Astrocyte (in vitro differentiated cells and primary cell): ENCODE measurements around the gene DHX35. TPM values are rescaled to one million over a fixed set of nuclear protein-coding genes. Genes with fewer than 3 reads are reported as not detected.

Source experiments
- DNase-seq: peaks from one replicate; pipeline ENCODE4 v3.0.0-alpha.2; 2010; ENCODE audit warnings: low read depth
- FAIRE-seq: peaks from 2 replicates; lab custom pipeline; 2011; peaks lifted over from hg19 to GRCh38; lab: Jason Lieb, UNC
- H2AFZ ChIP-seq: 2 replicates; pipeline ENCODE4 v1.6.0; 2012; ENCODE audit warnings: low read depth, low read length, inconsistent platforms
- H3K27ac ChIP-seq: 2 replicates; pipeline ENCODE4 v1.5.1; 2011; ENCODE audit warnings: low read depth, low read length, inconsistent platforms
- H3K27me3 ChIP-seq: 2 replicates; pipeline ENCODE4 v1.6.0; 2011; ENCODE audit warnings: low read length, inconsistent platforms; ENCODE audit not compliant: insufficient read depth
- H3K36me3 ChIP-seq: 2 replicates; pipeline ENCODE4 v1.5.1; 2011; ENCODE audit warnings: low read length, inconsistent platforms; ENCODE audit not compliant: insufficient read depth
- H3K4me1 ChIP-seq: 2 replicates; pipeline ENCODE4 v1.5.1; 2011; ENCODE audit warnings: low read length, inconsistent platforms; ENCODE audit not compliant: insufficient read depth
- H3K4me2 ChIP-seq: 2 replicates; pipeline ENCODE4 v1.6.0; 2012; ENCODE audit warnings: low read length, inconsistent platforms
- H3K4me3 ChIP-seq: 2 replicates; pipeline ENCODE4 v1.5.1; 2011; ENCODE audit warnings: low read depth, mild to moderate bottlenecking, low read length, inconsistent platforms; ENCODE audit not compliant: insufficient read depth
- H3K79me2 ChIP-seq: 2 replicates; pipeline ENCODE4 v1.6.0; 2012; ENCODE audit warnings: mild to moderate bottlenecking, low read length, inconsistent platforms; ENCODE audit not compliant: insufficient read depth
- H3K9ac ChIP-seq: 2 replicates; pipeline ENCODE4 v1.6.0; 2012; ENCODE audit warnings: mild to moderate bottlenecking, low read length, inconsistent platforms
- H3K9me3 ChIP-seq: 2 replicates; pipeline ENCODE4 v1.5.1; 2012; ENCODE audit warnings: low read depth, mild to moderate bottlenecking, low read length, inconsistent platforms; ENCODE audit not compliant: insufficient read depth
- H4K20me1 ChIP-seq: 2 replicates; pipeline ENCODE4 v1.6.0; 2012; ENCODE audit warnings: low read length, inconsistent platforms; ENCODE audit not compliant: insufficient read depth
- H3K27ac Mint-ChIP-seq: one replicate; pipeline ENCODE4 v1.8.0; 2021; ENCODE audit warnings: mild to moderate bottlenecking, mixed read lengths; ENCODE audit not compliant: unreplicated experiment
- H3K27me3 Mint-ChIP-seq: one replicate; pipeline ENCODE4 v1.8.0; 2021; ENCODE audit warnings: low read depth, mixed read lengths; ENCODE audit not compliant: unreplicated experiment
- H3K36me3 Mint-ChIP-seq: one replicate; pipeline ENCODE4 v1.8.0; 2021; ENCODE audit warnings: low read depth, mixed read lengths; ENCODE audit not compliant: unreplicated experiment
- H3K4me1 Mint-ChIP-seq: one replicate; pipeline ENCODE4 v1.8.0; 2021; ENCODE audit warnings: low read depth, mixed read lengths; ENCODE audit not compliant: unreplicated experiment
- H3K4me3 Mint-ChIP-seq: one replicate; pipeline ENCODE4 v1.8.0; 2021; ENCODE audit warnings: mild to moderate bottlenecking, moderate library complexity, mixed read lengths; ENCODE audit not compliant: unreplicated experiment
- H3K9me3 Mint-ChIP-seq: one replicate; pipeline ENCODE4 v1.8.0; 2021; ENCODE audit warnings: mild to moderate bottlenecking, mixed read lengths; ENCODE audit not compliant: unreplicated experiment
- EZH2 ChIP-seq: IDR thresholded peaks from 2 replicates; pipeline ENCODE4 v1.6.1; 2012; ENCODE audit warnings: mild to moderate bottlenecking, low read length, inconsistent platforms; ENCODE audit not compliant: insufficient read depth
- total RNA-seq: library from RNA; stranded (reverse); gene quantifications from 2 replicates; pipeline ENCODE4 v1.2.1, GENCODE V29; 2021
- TF ChIP-seq, protein P1 (sequence below): IDR thresholded peaks from 2 replicates; pipeline ENCODE4 v1.5.1; 2011; ENCODE audit warnings: low read depth, mild to moderate bottlenecking, inconsistent platforms, low read length, moderate library complexity; ENCODE audit not compliant: insufficient read depth

The DHX35 gene
- total RNA-seq, 1 donor from 2014 or later, result 7.8 TPM

- Mint-ChIP-seq H3K4me1 (peaks cover 2% of the 10 kb centered on the region), H3K27me3 (peaks cover 3% of the 10 kb centered on the region), H3K36me3 (no peaks in the 10 kb centered on the region), H3K9me3 (no peaks in the 10 kb centered on the region), H3K27ac (no peak overlapping the region), H3K4me3 (no peak overlapping the region)
- Histone ChIP-seq H3K4me2 (no peak overlapping the region), H3K4me1 (peaks cover 4% of the 10 kb centered on the region), H3K27ac (no peak overlapping the region), H3K79me2 (no peaks in the 10 kb centered on the region), H3K4me3 (no peak overlapping the region), H3K27me3 (no peaks in the 10 kb centered on the region), H2AFZ (no peak overlapping the region), H3K9me3 (no peaks in the 10 kb centered on the region), H4K20me1 (no peaks in the 10 kb centered on the region), H3K36me3 (no peaks in the 10 kb centered on the region), H3K9ac (no peak overlapping the region)
- peak; percentile 52 for FAIRE-seq
- TF ChIP-seq, protein P1, sequence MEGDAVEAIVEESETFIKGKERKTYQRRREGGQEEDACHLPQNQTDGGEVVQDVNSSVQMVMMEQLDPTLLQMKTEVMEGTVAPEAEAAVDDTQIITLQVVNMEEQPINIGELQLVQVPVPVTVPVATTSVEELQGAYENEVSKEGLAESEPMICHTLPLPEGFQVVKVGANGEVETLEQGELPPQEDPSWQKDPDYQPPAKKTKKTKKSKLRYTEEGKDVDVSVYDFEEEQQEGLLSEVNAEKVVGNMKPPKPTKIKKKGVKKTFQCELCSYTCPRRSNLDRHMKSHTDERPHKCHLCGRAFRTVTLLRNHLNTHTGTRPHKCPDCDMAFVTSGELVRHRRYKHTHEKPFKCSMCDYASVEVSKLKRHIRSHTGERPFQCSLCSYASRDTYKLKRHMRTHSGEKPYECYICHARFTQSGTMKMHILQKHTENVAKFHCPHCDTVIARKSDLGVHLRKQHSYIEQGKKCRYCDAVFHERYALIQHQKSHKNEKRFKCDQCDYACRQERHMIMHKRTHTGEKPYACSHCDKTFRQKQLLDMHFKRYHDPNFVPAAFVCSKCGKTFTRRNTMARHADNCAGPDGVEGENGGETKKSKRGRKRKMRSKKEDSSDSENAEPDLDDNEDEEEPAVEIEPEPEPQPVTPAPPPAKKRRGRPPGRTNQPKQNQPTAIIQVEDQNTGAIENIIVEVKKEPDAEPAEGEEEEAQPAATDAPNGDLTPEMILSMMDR, result peak; percentile 98
- TF ChIP-seq EZH2, result no peak
- peak; percentile 42 for DNase-seq
Observed at GRCh38 chr20:39048000-39048696, 86.0 kb downstream of the DHX35 start.

GRCh38 chr20:39049148-39049547, 87.0 kb downstream of the DHX35 start:
- peaks cover 2% of the 10 kb centered on the region for H3K4me1 Mint-ChIP-seq
- H3K4me3 Mint-ChIP-seq, result peak overlapping the region; percentile 85
- Histone ChIP-seq H3K79me2 (no peaks in the 10 kb centered on the region), H3K9ac (peak overlapping the region; percentile 84), H3K4me2 (peak overlapping the region; percentile 99), H2AFZ (peak overlapping the region; percentile 94), H4K20me1 (no peaks in the 10 kb centered on the region), H3K27me3 (no peaks in the 10 kb centered on the region), H3K4me1 (peaks cover 4% of the 10 kb centered on the region), H3K4me3 (no peak overlapping the region), H3K36me3 (no peaks in the 10 kb centered on the region), H3K27ac (no peak overlapping the region), H3K9me3 (no peaks in the 10 kb centered on the region)
- H3K9me3 Mint-ChIP-seq, result no peaks in the 10 kb centered on the region
- DNase-seq (no peak), FAIRE-seq (no peak)
- H3K36me3 Mint-ChIP-seq, result no peaks in the 10 kb centered on the region
- H3K27me3 Mint-ChIP-seq, result peaks cover 7% of the 10 kb centered on the region
- TF ChIP-seq EZH2, result no peak
- TF ChIP-seq, protein P1, result no peak
- H3K27ac Mint-ChIP-seq, result no peak overlapping the region
